A549 (cell line): Measurements from ENCODE around the gene NLN. TPM values are rescaled to one million over a fixed set of nuclear protein-coding genes. Genes with fewer than 3 reads are reported as not detected.
A peak's percentile ranks its signal among the peaks of the same experiment; 100 is the strongest.

ENCODE experiments used
- ATAC-seq, 2 experiments: fragments of 200-7000 bp in 1 of 2; fragments of >200 bp in 1 of 2; cut with Nextera tagmentation in 1 of 2; cut with Tn5 transposase in 1 of 2; 3 replicates each; pipeline versions ENCODE4 v1.8.0 to v1.9.1; 2018 to 2020; ENCODE audit warnings: mild to moderate bottlenecking in 1 of 2, moderate library complexity in 1 of 2
- CTCF ChIA-PET: fragments of 300-600 bp; sonication (Branson Sonifier 250); formaldehyde crosslinking; extraction: SDS; loops from one replicate; lab custom pipeline; 2021; ENCODE audit warnings: antibody characterized with exemption, inconsistent platforms; lab: Yijun Ruan, JAX
- POLR2A ChIA-PET: fragments of 350-600 bp; formaldehyde crosslinking; extraction: SDS; loops from one replicate; lab custom pipeline; 2021; ENCODE audit warnings: antibody characterized with exemption, inconsistent platforms; lab: Yijun Ruan, JAX
- DNase-seq, 2 experiments: peaks; one replicate each; pipeline versions ENCODE4 v3.0.0 to v3.0.0-alpha.2; 2011 to 2016; ENCODE audit warnings: low read depth in 1 of 2, low spot score in 1 of 2
- FAIRE-seq: peaks from 2 replicates; lab custom pipeline; 2011; peaks lifted over from hg19 to GRCh38; lab: Jason Lieb, UNC
- H3K27ac ChIP-seq, 2 experiments: fragments of >200 bp; sonication (Bioruptor Twin); formaldehyde crosslinking; 3 replicates each; pipeline ENCODE4 v1.5.1; 2016 to 2017
- H3K4me1 ChIP-seq: fragments of >200 bp; sonication (Bioruptor Twin); formaldehyde crosslinking; 3 replicates; pipeline ENCODE4 v1.6.1; 2016
- H3K4me2 ChIP-seq: fragments of >200 bp; sonication (Bioruptor Twin); formaldehyde crosslinking; 3 replicates; pipeline ENCODE4 v1.6.1; 2016
- H3K4me3 ChIP-seq: fragments of >200 bp; sonication (Bioruptor Twin); formaldehyde crosslinking; 3 replicates; pipeline ENCODE4 v1.5.1; 2016
- H3K9me3 ChIP-seq: fragments of >200 bp; sonication (Bioruptor Twin); formaldehyde crosslinking; 3 replicates; pipeline ENCODE4 v1.6.1; 2016
- CBX2 ChIP-seq: fragments of 200-600 bp; sonication (generic); IDR thresholded peaks from 2 replicates; pipeline ENCODE4 v1.6.1; 2016; ENCODE audit warnings: low read depth, mild to moderate bottlenecking, borderline replicate concordance
- CEBPB ChIP-seq, 2 experiments: fragments of >200 bp in 1 of 2; sonication (Bioruptor Twin) in 1 of 2; formaldehyde crosslinking in 1 of 2; IDR thresholded peaks; 2 replicates each; pipeline ENCODE4 v1.6.1; 2012 to 2016
- CHD2 ChIP-seq: fragments of 150-350 bp; IDR thresholded peaks from 2 replicates; pipeline ENCODE4 v1.6.1; 2014; ENCODE audit warnings: low read length; ENCODE audit not compliant: partially characterized antibody
- CHD4 ChIP-seq: fragments of 200-600 bp; sonication (generic); IDR thresholded peaks from 2 replicates; pipeline ENCODE4 v1.6.1; 2016; ENCODE audit warnings: antibody characterized with exemption, mild to moderate bottlenecking, borderline replicate concordance
- EHMT2 ChIP-seq: fragments of 200-600 bp; sonication (generic); IDR thresholded peaks from 2 replicates; pipeline ENCODE4 v1.6.1; 2016; ENCODE audit warnings: antibody characterized with exemption, low read depth, mild to moderate bottlenecking, moderate library complexity
- FOSL2 ChIP-seq, 2 experiments: fragments of 450-650 bp in 1 of 2; fragments of >200 bp in 1 of 2; sonication (Bioruptor Twin) in 1 of 2; formaldehyde crosslinking; IDR thresholded peaks; 2 replicates each; pipeline versions ENCODE4 v1.5.0 to v1.6.1; 2016 to 2020; ENCODE audit warnings: mild to moderate bottlenecking in 1 of 2, moderate library complexity in 1 of 2
- HOXB13 ChIP-seq: fragments of 250-450 bp; sonication (Bioruptor Pico); IDR thresholded peaks from 2 replicates; pipeline ENCODE4 v1.5.0; 2020; ENCODE audit warnings: low read depth, mild to moderate bottlenecking, moderate library complexity
- HOXB5 ChIP-seq: fragments of 250-450 bp; sonication (Bioruptor Pico); IDR thresholded peaks from 2 replicates; pipeline ENCODE4 v1.5.0; 2020; ENCODE audit warnings: mild to moderate bottlenecking, moderate library complexity
- JUN ChIP-seq, 2 experiments: fragments of >200 bp; sonication (Bioruptor Twin); formaldehyde crosslinking; IDR thresholded peaks; 2 replicates in 1 of 2; 3 replicates in 1 of 2; pipeline ENCODE4 v1.6.1; 2016 to 2017
- JUNB ChIP-seq: fragments of >200 bp; sonication (Bioruptor Twin); formaldehyde crosslinking; IDR thresholded peaks from 2 replicates; pipeline ENCODE4 v1.6.1; 2016
- MAZ ChIP-seq: fragments of 150-350 bp; IDR thresholded peaks from 2 replicates; pipeline ENCODE4 v1.6.1; 2014; ENCODE audit warnings: antibody characterized with exemption, low read depth, low read length, borderline replicate concordance
- MYC ChIP-seq: IDR thresholded peaks from 2 replicates; pipeline ENCODE4 v1.6.1; 2012; ENCODE audit warnings: mild to moderate bottlenecking, inconsistent platforms, low read length, improper control_type of control experiment, borderline replicate concordance
- RARB ChIP-seq: fragments of 250-450 bp; sonication (Bioruptor Pico); IDR thresholded peaks from 2 replicates; pipeline ENCODE4 v1.8.0; 2021; ENCODE audit warnings: mild to moderate bottlenecking, moderate library complexity
- RCOR1 ChIP-seq: fragments of 150-350 bp; IDR thresholded peaks from 2 replicates; pipeline ENCODE4 v1.6.1; 2014; ENCODE audit warnings: antibody characterized with exemption, low read length, low read depth
- SREBF2 ChIP-seq: fragments of 450-650 bp; IDR thresholded peaks from 2 replicates; pipeline ENCODE4 v1.6.1; 2014; ENCODE audit warnings: mild to moderate bottlenecking, moderate library complexity
- TFCP2L1 ChIP-seq: fragments of 250-450 bp; sonication (Bioruptor Pico); IDR thresholded peaks from 2 replicates; pipeline ENCODE4 v1.5.0; 2021; ENCODE audit warnings: mild to moderate bottlenecking
- ZC3H11A ChIP-seq: fragments of 450-650 bp; IDR thresholded peaks from 2 replicates; pipeline ENCODE4 v1.6.1; 2014; ENCODE audit warnings: antibody characterized with exemption, mild to moderate bottlenecking
- ZNF302 ChIP-seq: fragments of 250-450 bp; sonication (Bioruptor Pico); IDR thresholded peaks from 2 replicates; pipeline ENCODE4 v1.9.0; 2021; ENCODE audit warnings: inconsistent platforms, mild to moderate bottlenecking, moderate library complexity
- WGBS: methylation state at CpG from one replicate; pipeline ENCODE4 v1.1.6; 2017; ENCODE audit errors: missing lambda C conversion rate; 5-methylcytosine and 5-hydroxymethylcytosine counted together
- polyA plus RNA-seq, 4 experiments: library from polyadenylated mRNA; depleted of rRNA in 3 of 4; stranded (reverse); fragments of >200 nt; fragmentation: RNase III in 1 of 4; extraction: RNeasy Plus Mini Kit Qiagen cat#74134 plus additional on column Dnase treatment in 1 of 4; gene quantifications; 2 replicates in 3 of 4; 3 replicates in 1 of 4; pipeline ENCODE4 v1.2.3, GENCODE V29; 2011 to 2017
- TF ChIP-seq, protein P1 (sequence below): fragments of 150-350 bp; IDR thresholded peaks from 2 replicates; pipeline ENCODE4 v1.6.1; 2014; ENCODE audit warnings: low read depth, mild to moderate bottlenecking, low read length
- TF ChIP-seq, protein P2 (sequence below): fragments of >200 bp; sonication (Bioruptor Twin); formaldehyde crosslinking; IDR thresholded peaks from 3 replicates; pipeline ENCODE4 v1.6.1; 2016
- TF ChIP-seq, protein P3 (sequence below): fragments of 200-600 bp; sonication (generic); IDR thresholded peaks from 2 replicates; pipeline ENCODE4 v1.6.1; 2016; ENCODE audit warnings: antibody characterized with exemption, mild to moderate bottlenecking, moderate library complexity
- TF ChIP-seq, protein P4 (sequence below): fragments of 250-450 bp; sonication (Bioruptor Pico); IDR thresholded peaks from 2 replicates; pipeline ENCODE4 v1.5.0; 2021; ENCODE audit warnings: mild to moderate bottlenecking, moderate library complexity, borderline replicate concordance
- TF ChIP-seq, protein P5 (sequence below): fragments of >200 bp; sonication (Bioruptor Twin); formaldehyde crosslinking; IDR thresholded peaks from 2 replicates; pipeline ENCODE4 v1.6.1; 2016

Gene NLN
- polyA plus RNA-seq, 2 of the 4 experiments (the other 2 are of a cell fraction), result 69.3 to 88.9 TPM

DNA sequence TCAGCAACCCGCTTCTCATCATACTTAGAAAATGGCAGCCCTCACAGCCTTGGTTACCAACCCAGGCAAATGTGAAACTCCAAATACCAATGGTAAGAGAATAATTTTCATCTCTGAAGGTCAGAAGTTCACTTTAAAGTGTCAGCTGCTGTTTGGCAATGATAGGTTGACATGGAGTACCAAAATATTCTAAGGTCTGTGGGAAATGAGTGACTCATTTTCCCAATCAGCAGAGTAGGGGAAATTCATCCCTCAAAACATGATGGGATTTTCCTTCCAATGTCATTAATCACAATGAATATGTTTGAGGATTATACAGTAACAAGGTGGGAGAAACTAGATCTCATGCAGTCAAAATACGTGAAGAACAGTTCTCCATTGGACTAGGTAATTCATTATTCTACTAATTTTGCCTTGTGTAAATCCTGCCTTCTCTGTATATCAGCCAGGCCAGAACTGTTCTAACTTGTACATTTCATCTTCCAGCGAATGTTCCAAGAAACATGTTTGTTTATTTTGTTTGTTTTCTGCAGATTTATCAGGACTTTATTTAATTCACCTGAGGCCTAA, 151.3 kb downstream of the NLN start:
- no peak for ATAC-seq
- Histone ChIP-seq H3K9me3 (0 out of 3 replicates have a peak, but pooled peaks cover 2% of the 10 kb centered on the region), H3K27ac (peak overlapping the region in 1 of 2 experiments; percentile 6; a peak in 1 of 6 replicates), H3K4me2 (no peak overlapping the region), H3K4me3 (no peak overlapping the region), H3K4me1 (peaks cover 16% of the 10 kb centered on the region)
- no peak for TF ChIP-seq FOSL2 (IDR thresholded peaks at IDR 0.05)
- TF ChIP-seq FOSL2 (CRISPR knock-in tag; IDR thresholded peaks at IDR 0.05), result peak; percentile 40
- TF ChIP-seq JUNB, result no peak
- TF ChIP-seq, all 56 proteins: peak for 1
- CTCF ChIA-PET, result interaction anchor here (1.0 kb wide), 1 partner anchor 47 kb away, joined by 3 read pairs; no protein-coding TSS in a partner anchor
- POLR2A ChIA-PET, result no interaction called here
- FAIRE-seq, result peak; percentile 80
- no peak for DNase-seq
- WGBS, result 73% methylated on average over 3 of the region's 3 CpGs

DNA sequence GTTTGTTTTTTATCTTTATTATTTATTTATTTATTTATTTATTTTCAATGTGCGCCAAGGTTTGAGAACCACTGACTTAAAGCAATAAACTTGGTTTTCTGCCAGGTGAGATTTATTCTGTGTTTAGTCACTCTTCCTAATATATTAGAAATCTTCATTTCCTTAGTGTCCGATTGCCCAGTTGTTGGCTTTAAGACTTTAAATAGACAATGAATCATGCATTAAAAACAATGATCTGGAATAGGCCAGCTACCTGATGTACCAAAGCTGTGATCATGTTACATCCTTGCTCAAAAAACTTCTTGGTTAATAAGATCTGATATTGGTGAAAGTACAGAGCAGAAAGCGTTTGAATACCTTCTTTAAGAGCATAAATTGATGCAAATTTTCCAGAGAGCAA, 152.2 kb downstream of the NLN start:
- TF ChIP-seq CBX2 (no peak), ZC3H11A (no peak), MYC (no peak), JUN (IDR thresholded peaks at IDR 0.05) (no peak), CHD2 (no peak), EHMT2 (no peak), MAZ (no peak), FOSL2 (IDR thresholded peaks at IDR 0.05) (no peak), FOSL2 (CRISPR knock-in tag; IDR thresholded peaks at IDR 0.05) (0 out of 2 replicates have a peak, but pooled peaks have one; percentile 10), HOXB5 (CRISPR knock-in tag) (no peak), HOXB13 (CRISPR knock-in tag) (no peak), RARB (no peak), JUNB (peak; percentile 29; the same call in 1 of the 2 replicates)
- TF ChIP-seq, protein P1, sequence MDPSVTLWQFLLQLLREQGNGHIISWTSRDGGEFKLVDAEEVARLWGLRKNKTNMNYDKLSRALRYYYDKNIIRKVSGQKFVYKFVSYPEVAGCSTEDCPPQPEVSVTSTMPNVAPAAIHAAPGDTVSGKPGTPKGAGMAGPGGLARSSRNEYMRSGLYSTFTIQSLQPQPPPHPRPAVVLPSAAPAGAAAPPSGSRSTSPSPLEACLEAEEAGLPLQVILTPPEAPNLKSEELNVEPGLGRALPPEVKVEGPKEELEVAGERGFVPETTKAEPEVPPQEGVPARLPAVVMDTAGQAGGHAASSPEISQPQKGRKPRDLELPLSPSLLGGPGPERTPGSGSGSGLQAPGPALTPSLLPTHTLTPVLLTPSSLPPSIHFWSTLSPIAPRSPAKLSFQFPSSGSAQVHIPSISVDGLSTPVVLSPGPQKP, result no peak
- TF ChIP-seq, protein P2, sequence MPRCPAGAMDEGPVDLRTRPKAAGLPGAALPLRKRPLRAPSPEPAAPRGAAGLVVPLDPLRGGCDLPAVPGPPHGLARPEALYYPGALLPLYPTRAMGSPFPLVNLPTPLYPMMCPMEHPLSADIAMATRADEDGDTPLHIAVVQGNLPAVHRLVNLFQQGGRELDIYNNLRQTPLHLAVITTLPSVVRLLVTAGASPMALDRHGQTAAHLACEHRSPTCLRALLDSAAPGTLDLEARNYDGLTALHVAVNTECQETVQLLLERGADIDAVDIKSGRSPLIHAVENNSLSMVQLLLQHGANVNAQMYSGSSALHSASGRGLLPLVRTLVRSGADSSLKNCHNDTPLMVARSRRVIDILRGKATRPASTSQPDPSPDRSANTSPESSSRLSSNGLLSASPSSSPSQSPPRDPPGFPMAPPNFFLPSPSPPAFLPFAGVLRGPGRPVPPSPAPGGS, result no peak
- ATAC-seq, result no peak
- ChIA-PET POLR2A (no interaction called here), CTCF (interaction anchor here (2.3 kb wide), 1 partner anchor 10 kb away, joined by 5 read pairs; no protein-coding TSS in a partner anchor)
- H3K27ac ChIP-seq, result no peak overlapping the region
- peaks cover 5% of the 10 kb centered on the region; the same call in 1 of the 3 replicates for H3K9me3 ChIP-seq
- H3K4me3 ChIP-seq, result no peak overlapping the region
- no peak for DNase-seq
- peaks cover 18% of the 10 kb centered on the region for H3K4me1 ChIP-seq
- 47% methylated on average over 3 of the region's 3 CpGs for WGBS
- no peak for FAIRE-seq
- peak overlapping the region; percentile 42 for H3K4me2 ChIP-seq

DNA sequence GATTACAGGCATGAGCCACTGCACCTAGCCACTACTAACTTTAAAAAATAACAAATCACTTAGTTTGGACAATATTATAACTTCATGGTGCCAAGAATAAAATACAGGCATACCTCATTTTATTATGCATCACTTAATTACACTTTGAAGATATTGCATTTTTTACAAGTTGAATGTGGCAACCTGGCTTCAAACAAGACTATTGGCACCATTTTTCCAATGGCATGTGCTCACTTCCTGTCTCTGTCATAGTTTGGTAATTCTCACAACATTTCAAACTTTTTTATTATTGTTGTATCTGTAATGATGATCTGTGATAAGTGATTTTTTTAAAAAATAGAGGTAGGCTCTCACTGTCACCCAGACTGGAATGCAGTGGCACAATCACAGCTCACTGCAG, 154.5 kb downstream of the NLN start:
- ChIA-PET POLR2A (interaction anchor here (1.5 kb wide), 1 partner anchor 9 kb away, joined by 3 read pairs; no protein-coding TSS in a partner anchor), CTCF (no interaction called here)
- Histone ChIP-seq H3K9me3 (peaks cover 5% of the 10 kb centered on the region; the same call in 1 of the 3 replicates), H3K27ac (no peak overlapping the region), H3K4me1 (peaks cover 34% of the 10 kb centered on the region), H3K4me3 (no peak overlapping the region), H3K4me2 (no peak overlapping the region)
- DNase-seq (no peak), ATAC-seq (no peak), FAIRE-seq (no peak)
- no peak for TF ChIP-seq CHD4
- TF ChIP-seq, protein P3, sequence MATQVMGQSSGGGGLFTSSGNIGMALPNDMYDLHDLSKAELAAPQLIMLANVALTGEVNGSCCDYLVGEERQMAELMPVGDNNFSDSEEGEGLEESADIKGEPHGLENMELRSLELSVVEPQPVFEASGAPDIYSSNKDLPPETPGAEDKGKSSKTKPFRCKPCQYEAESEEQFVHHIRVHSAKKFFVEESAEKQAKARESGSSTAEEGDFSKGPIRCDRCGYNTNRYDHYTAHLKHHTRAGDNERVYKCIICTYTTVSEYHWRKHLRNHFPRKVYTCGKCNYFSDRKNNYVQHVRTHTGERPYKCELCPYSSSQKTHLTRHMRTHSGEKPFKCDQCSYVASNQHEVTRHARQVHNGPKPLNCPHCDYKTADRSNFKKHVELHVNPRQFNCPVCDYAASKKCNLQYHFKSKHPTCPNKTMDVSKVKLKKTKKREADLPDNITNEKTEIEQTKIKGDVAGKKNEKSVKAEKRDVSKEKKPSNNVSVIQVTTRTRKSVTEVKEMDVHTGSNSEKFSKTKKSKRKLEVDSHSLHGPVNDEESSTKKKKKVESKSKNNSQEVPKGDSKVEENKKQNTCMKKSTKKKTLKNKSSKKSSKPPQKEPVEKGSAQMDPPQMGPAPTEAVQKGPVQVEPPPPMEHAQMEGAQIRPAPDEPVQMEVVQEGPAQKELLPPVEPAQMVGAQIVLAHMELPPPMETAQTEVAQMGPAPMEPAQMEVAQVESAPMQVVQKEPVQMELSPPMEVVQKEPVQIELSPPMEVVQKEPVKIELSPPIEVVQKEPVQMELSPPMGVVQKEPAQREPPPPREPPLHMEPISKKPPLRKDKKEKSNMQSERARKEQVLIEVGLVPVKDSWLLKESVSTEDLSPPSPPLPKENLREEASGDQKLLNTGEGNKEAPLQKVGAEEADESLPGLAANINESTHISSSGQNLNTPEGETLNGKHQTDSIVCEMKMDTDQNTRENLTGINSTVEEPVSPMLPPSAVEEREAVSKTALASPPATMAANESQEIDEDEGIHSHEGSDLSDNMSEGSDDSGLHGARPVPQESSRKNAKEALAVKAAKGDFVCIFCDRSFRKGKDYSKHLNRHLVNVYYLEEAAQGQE, result no peak
- no peak for TF ChIP-seq TFCP2L1 (CRISPR knock-in tag)
- no peak for TF ChIP-seq RARB
- no peak for TF ChIP-seq RCOR1
- TF ChIP-seq CBX2, result no peak
- TF ChIP-seq, protein P2, result no peak
- no peak for TF ChIP-seq SREBF2
- no peak for TF ChIP-seq CEBPB (IDR thresholded peaks at IDR 0.05)
- no peak for TF ChIP-seq ZNF302 (CRISPR knock-in tag)
- TF ChIP-seq, protein P4, sequence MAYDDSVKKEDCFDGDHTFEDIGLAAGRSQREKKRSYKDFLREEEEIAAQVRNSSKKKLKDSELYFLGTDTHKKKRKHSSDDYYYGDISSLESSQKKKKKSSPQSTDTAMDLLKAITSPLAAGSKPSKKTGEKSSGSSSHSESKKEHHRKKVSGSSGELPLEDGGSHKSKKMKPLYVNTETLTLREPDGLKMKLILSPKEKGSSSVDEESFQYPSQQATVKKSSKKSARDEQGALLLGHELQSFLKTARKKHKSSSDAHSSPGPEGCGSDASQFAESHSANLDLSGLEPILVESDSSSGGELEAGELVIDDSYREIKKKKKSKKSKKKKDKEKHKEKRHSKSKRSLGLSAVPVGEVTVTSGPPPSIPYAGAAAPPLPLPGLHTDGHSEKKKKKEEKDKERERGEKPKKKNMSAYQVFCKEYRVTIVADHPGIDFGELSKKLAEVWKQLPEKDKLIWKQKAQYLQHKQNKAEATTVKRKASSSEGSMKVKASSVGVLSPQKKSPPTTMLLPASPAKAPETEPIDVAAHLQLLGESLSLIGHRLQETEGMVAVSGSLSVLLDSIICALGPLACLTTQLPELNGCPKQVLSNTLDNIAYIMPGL (CRISPR knock-in tag), result no peak
- TF ChIP-seq MYC, result no peak
- TF ChIP-seq, protein P5, sequence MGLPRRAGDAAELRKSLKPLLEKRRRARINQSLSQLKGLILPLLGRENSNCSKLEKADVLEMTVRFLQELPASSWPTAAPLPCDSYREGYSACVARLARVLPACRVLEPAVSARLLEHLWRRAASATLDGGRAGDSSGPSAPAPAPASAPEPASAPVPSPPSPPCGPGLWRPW, result no peak
